Panc1 (cell line): Measurements from ENCODE around the gene ALDH1B1.

ENCODE experiments used
- CTCF ChIP-seq: fragments of 450-650 bp; IDR thresholded peaks from 2 replicates; pipeline ENCODE4 v1.5.1; 2017; ENCODE audit warnings: mild to moderate bottlenecking
- POLR2AphosphoS5 ChIP-seq: IDR thresholded peaks from 2 replicates; pipeline ENCODE4 v1.6.1; 2012; ENCODE audit warnings: mild to moderate bottlenecking, low read depth, low read length, moderate library complexity
- REST ChIP-seq, 2 experiments: IDR thresholded peaks; 2 replicates each; pipeline ENCODE4 v1.6.1; 2011 to 2012; ENCODE audit warnings: low read depth in 2 of 2, control low read depth in 1 of 2, low read length in 1 of 2, mild to moderate bottlenecking in 1 of 2, moderate library complexity in 1 of 2; ENCODE audit not compliant: insufficient read depth in 1 of 2
- TCF7L2 ChIP-seq: IDR thresholded peaks from 2 replicates; pipeline ENCODE4 v1.6.1; 2011; ENCODE audit warnings: mild to moderate bottlenecking, low read depth, low read length, inconsistent platforms

- TF ChIP-seq CTCF (no peak), POLR2AphosphoS5 (no peak), REST (IDR thresholded peaks at IDR 0.05; ENCODE audit: insufficient read depth in 1 of 2, low read depth in 2 of 2, low read length in 1 of 2) (no peak), TCF7L2 (no peak)
These were observed 20.8 kb downstream of the ALDH1B1 start for GRCh38 chr9:38413283-38413682.
